Activated CD4-positive, alpha-beta T cell treated with anti-CD3 and anti-CD28 coated beads, Interleukin-10, Interleukin-2, amounts not matched to agents 100 ng/mL and 50 ng/mL, durations not matched to agents 16 hours and 8 hours (primary cell): ENCODE data around the gene PARD3.
"Not testable (repeated sequence)": the region's sequence is repeated elsewhere in the genome, so short reads cannot be mapped to it uniquely, and the experiment has no call there.

Source experiments
- DNase-seq: peaks from one replicate; pipeline ENCODE4 v3.0.0-alpha.2; 2020

Gene PARD3

GRCh38 chr10:34075254-34075926 is 739.7 kb downstream of the PARD3 start:
- DNase-seq = no peak

DNA sequence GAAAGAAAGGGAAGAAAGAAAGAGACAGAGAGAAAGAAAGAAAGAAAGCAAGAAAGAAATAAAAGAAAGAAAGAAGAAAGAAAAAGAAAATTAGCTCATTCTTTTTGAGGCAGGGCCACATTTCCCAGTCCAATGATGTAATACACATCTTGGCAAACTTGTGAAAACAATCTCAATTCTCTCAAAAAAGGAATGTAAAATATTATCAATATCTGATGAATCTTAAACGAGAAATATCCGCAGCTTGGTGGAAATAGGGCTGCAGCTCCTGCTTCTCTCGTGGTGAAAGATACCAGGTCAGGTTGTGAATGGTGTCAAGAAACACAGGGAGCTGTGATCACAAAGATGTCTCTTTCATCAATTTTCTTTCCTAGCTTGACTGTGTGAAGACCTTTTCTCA is 741.0 kb downstream of the PARD3 start:
- DNase-seq = no peak

DNA sequence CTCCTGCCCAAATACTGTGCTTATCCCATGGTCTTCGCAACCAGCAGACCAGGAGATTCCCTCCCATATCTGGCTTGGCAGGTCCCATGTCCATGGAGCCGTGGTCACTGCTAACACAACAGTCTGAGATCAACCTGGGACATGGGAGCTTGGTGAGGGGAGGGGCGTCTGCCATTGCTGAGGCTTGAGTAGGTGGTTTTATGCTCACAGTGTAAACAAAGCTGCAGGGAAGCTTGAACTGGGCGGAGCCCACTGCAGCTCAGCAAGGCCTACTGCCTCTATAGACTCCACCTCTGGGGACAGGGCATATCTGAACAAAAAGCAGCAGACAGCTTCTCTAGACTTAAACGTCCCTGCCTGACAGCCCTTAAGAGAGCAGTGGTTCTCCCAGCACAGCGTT is 747.4 kb downstream of the PARD3 start:
- DNase-seq = not testable (repeated sequence)

DNA sequence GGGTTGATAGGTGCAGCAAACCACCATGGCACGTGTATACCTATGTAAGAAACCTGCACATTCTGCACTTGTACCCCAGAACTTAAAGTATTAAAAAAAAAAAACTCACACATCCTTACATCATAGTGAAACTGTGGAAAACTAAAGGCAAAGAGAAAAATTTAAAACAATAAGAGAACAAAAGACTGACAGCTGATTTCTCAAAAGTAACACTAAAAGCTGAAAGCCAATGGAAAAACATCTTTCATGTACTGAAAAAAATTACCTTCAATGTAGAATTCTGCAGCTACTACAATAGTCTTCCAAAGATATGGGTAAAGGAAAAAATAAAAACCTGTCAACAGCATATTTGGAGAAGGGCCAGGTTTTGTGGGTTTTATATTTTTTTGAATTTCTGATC is 751.5 kb downstream of the PARD3 start:
- DNase-seq = no peak

DNA sequence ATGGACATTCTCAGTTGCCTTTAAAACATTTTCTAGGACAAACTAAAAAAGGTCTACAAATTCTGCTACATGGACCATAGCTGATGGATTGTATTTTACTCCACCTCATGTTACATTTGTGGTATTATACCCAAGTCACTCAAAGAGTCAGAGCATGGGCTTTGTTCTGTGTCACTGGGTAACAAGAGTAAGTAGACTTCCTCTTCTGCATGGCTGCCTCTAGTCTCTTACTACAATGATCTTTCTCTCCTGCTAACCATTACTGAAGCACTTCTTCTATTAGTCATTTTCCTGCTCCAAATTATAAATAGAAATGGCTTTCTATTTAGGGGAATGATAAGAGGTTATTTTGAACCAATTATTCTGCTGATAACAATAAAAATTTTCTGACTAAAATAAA is 753.3 kb downstream of the PARD3 start:
- no peak for DNase-seq
